Esophagus muscularis mucosa (tissue), 4 donors: ENCODE results near the gene TLR8.

ENCODE experiments used
- CTCF ChIP-seq, 3 experiments: fragments of 200-600 bp in 2 of 3; fragments of 450-650 bp in 1 of 3; sonication (generic) in 2 of 3; IDR thresholded peaks; one replicate each; pipeline ENCODE4 v1.5.1; 2017 to 2019; ENCODE audit warnings: antibody characterized with exemption in 3 of 3, mild to moderate bottlenecking in 2 of 3, moderate library complexity in 1 of 3
- EP300 ChIP-seq: sonication (generic); formaldehyde crosslinking; IDR thresholded peaks from one replicate; pipeline ENCODE4 v1.6.1; 2017; ENCODE audit warnings: antibody characterized with exemption
- POLR2A ChIP-seq: fragments of 450-650 bp; IDR thresholded peaks from one replicate; pipeline ENCODE4 v1.6.1; 2017; ENCODE audit warnings: antibody characterized with exemption, moderate library complexity, mild to moderate bottlenecking, low read depth
- POLR2AphosphoS5 ChIP-seq, 2 donors: sonication (generic); formaldehyde crosslinking; IDR thresholded peaks; one replicate each; pipeline ENCODE4 v1.6.1; 2017; ENCODE audit warnings: antibody characterized with exemption in 2 of 2

GRCh38 chrX:12971282-12972003 is 65.0 kb downstream of the TLR8 start:
- TF ChIP-seq POLR2A, result no peak
- no peak for TF ChIP-seq CTCF (IDR thresholded peaks at IDR 0.05)
- TF ChIP-seq POLR2AphosphoS5 (IDR thresholded peaks at IDR 0.05), result peak; percentile 23 to 41
- TF ChIP-seq EP300, result no peak
